ENCODE data around the gene LANCL2.

- TF ChIP-seq GATA2 (IDR thresholded peaks at IDR 0.05; ENCODE audit: low read depth, low read length) = peak; percentile 48
- TF ChIP-seq GATA3 (IDR thresholded peaks at IDR 0.05; ENCODE audit: low read depth, low read length) = no peak
Measured at GRCh38 chr7:55382251-55382650, 17.1 kb downstream of the LANCL2 start.

Measured in SH-SY5Y (cell line).